ENCODE measurements around the gene BCAS1. TPM values are rescaled to one million over a fixed set of nuclear protein-coding genes. Genes with fewer than 3 reads are reported as not detected.

BCAS1 gene
- total RNA-seq, 1 donor from 2014 or later: not detected

- no peak for DNase-seq (ENCODE audit: low read depth in 2 of 2)
These were observed 159.1 kb downstream of the BCAS1 start for GRCh38 chr20:53911301-53911700.

GRCh38 chr20:53910351-53911002 is 159.9 kb downstream of the BCAS1 start:
- no peak for DNase-seq (ENCODE audit: low read depth in 2 of 2)

GRCh38 chr20:53907968-53908751 is 162.2 kb downstream of the BCAS1 start:
- DNase-seq (ENCODE audit: low read depth in 2 of 2): no peak

- no peak for DNase-seq (ENCODE audit: low read depth in 2 of 2)
These were observed 164.6 kb downstream of the BCAS1 start for GRCh38 chr20:53905820-53906191.

- DNase-seq (ENCODE audit: low read depth in 2 of 2): no peak
These were observed 165.2 kb downstream of the BCAS1 start for GRCh38 chr20:53905019-53905819.

GRCh38 chr20:53904261-53904660 is 166.1 kb downstream of the BCAS1 start:
- DNase-seq (ENCODE audit: low read depth in 2 of 2): no peak

- DNase-seq (ENCODE audit: low read depth in 2 of 2): no peak
These were observed 166.8 kb downstream of the BCAS1 start for GRCh38 chr20:53903652-53903987.

- DNase-seq (ENCODE audit: low read depth in 2 of 2): no peak
These were observed 167.3 kb downstream of the BCAS1 start for GRCh38 chr20:53902968-53903651.

- DNase-seq (ENCODE audit: low read depth in 2 of 2): no peak
These were observed 168.8 kb downstream of the BCAS1 start for GRCh38 chr20:53901497-53902096.

GRCh38 chr20:53901064-53901463 is 169.3 kb downstream of the BCAS1 start:
- DNase-seq (ENCODE audit: low read depth in 2 of 2): peak in 1 of 2 donors; percentile 84

GRCh38 chr20:53900380-53900999 is 169.9 kb downstream of the BCAS1 start:
- DNase-seq (ENCODE audit: low read depth in 2 of 2): peak; percentile 75 to 96

- peak in 1 of 2 donors; percentile 86 for DNase-seq (ENCODE audit: low read depth in 2 of 2)
These were observed 170.8 kb downstream of the BCAS1 start for GRCh38 chr20:53899351-53900167.

- no peak for DNase-seq (ENCODE audit: low read depth in 2 of 2)
These were observed 171.8 kb downstream of the BCAS1 start for GRCh38 chr20:53898556-53898931.

- peak; percentile 35 to 87 for DNase-seq (ENCODE audit: low read depth in 2 of 2)
These were observed 172.4 kb downstream of the BCAS1 start for GRCh38 chr20:53897884-53898555.

- DNase-seq (ENCODE audit: low read depth in 2 of 2): no peak
These were observed 173.7 kb downstream of the BCAS1 start for GRCh38 chr20:53896647-53897046.

GRCh38 chr20:53896041-53896440 is 174.4 kb downstream of the BCAS1 start:
- no peak for DNase-seq (ENCODE audit: low read depth in 2 of 2)

- DNase-seq (ENCODE audit: low read depth in 2 of 2): no peak
These were observed 175.0 kb downstream of the BCAS1 start for GRCh38 chr20:53895385-53895755.

- DNase-seq (ENCODE audit: low read depth in 2 of 2): no peak
These were observed 175.5 kb downstream of the BCAS1 start for GRCh38 chr20:53894707-53895384.
